GM18520 (cell line): ENCODE measurements around the gene ARHGAP21.
"Not testable (repeated sequence)": the region's sequence is repeated elsewhere in the genome, so short reads cannot be mapped to it uniquely, and the experiment has no call there.

ENCODE experiments used
- ATAC-seq: cut with Tn5 transposase; IDR thresholded peaks from one replicate; pipeline ENCODE4 v1.9.1; 2021; ENCODE audit not compliant: unreplicated experiment

Gene ARHGAP21

GRCh38 chr10:24642921-24643678, 80.6 kb downstream of the ARHGAP21 start:
- ATAC-seq = peak; percentile 72

- ATAC-seq = no peak
These were observed 84.6 kb downstream of the ARHGAP21 start for GRCh38 chr10:24639124-24639523.

GRCh38 chr10:24625778-24626177, 97.9 kb downstream of the ARHGAP21 start:
- ATAC-seq = no peak

GRCh38 chr10:24623383-24623782, 100.3 kb downstream of the ARHGAP21 start:
- ATAC-seq = no peak

GRCh38 chr10:24622781-24623301, 100.8 kb downstream of the ARHGAP21 start:
- no peak for ATAC-seq

- not testable (repeated sequence) for ATAC-seq
These were observed 102.5 kb downstream of the ARHGAP21 start for GRCh38 chr10:24621035-24621795.

GRCh38 chr10:24619994-24620310, 103.7 kb downstream of the ARHGAP21 start:
- not testable (repeated sequence) for ATAC-seq

- not testable (repeated sequence) for ATAC-seq
These were observed 104.2 kb downstream of the ARHGAP21 start for GRCh38 chr10:24619291-24619993.

GRCh38 chr10:24618401-24618800, 105.3 kb downstream of the ARHGAP21 start:
- no peak for ATAC-seq

GRCh38 chr10:24617771-24618396, 105.8 kb downstream of the ARHGAP21 start:
- no peak for ATAC-seq

- no peak for ATAC-seq
These were observed 107.2 kb downstream of the ARHGAP21 start for GRCh38 chr10:24616536-24616935.

GRCh38 chr10:24606021-24606420, 117.7 kb downstream of the ARHGAP21 start:
- ATAC-seq = no peak

- ATAC-seq = no peak
These were observed 118.5 kb downstream of the ARHGAP21 start for GRCh38 chr10:24605141-24605540.

- no peak for ATAC-seq
These were observed 120.4 kb downstream of the ARHGAP21 start for GRCh38 chr10:24603333-24603732.

- ATAC-seq = no peak
These were observed 125.7 kb downstream of the ARHGAP21 start for GRCh38 chr10:24597961-24598360.

GRCh38 chr10:24597426-24597825, 126.3 kb downstream of the ARHGAP21 start:
- no peak for ATAC-seq

- ATAC-seq = no peak
These were observed 127.3 kb downstream of the ARHGAP21 start for GRCh38 chr10:24596217-24596930.

- ATAC-seq = no peak
These were observed 132.8 kb downstream of the ARHGAP21 start for GRCh38 chr10:24590697-24591457.

- ATAC-seq = no peak
These were observed 134.4 kb downstream of the ARHGAP21 start for GRCh38 chr10:24589265-24589664.

GRCh38 chr10:24579906-24580305, 143.8 kb downstream of the ARHGAP21 start:
- ATAC-seq = no peak
